Activated CD4-positive, alpha-beta memory T cell treated with anti-CD3 and anti-CD28 coated beads for 36 hours (primary cell): ENCODE data around the gene OR3A2. TPM values are rescaled to one million over a fixed set of nuclear protein-coding genes. Genes with fewer than 3 reads are reported as not detected.
"Not testable (repeated sequence)": the region's sequence is repeated elsewhere in the genome, so short reads cannot be mapped to it uniquely, and the experiment has no call there.

ENCODE experiments used
- CTCF ChIA-PET: fragments of 350-600 bp; sonication (Branson Sonifier 250); formaldehyde crosslinking; loops from one replicate; lab custom pipeline; 2021; ENCODE audit warnings: antibody characterized with exemption, inconsistent platforms; lab: Charles Lee
- POLR2A ChIA-PET: fragments of 350-600 bp; sonication (Branson Sonifier 250); formaldehyde crosslinking; loops from one replicate; lab custom pipeline; 2021; ENCODE audit warnings: antibody characterized with exemption; lab: Charles Lee
- DNase-seq: peaks from one replicate; pipeline ENCODE4 v3.0.0-alpha.2; 2020
- H3K27ac Mint-ChIP-seq: one replicate; pipeline ENCODE4 v1.8.0; 2021; ENCODE audit warnings: mixed read lengths
- H3K27me3 Mint-ChIP-seq: one replicate; pipeline ENCODE4 v1.8.0; 2021; ENCODE audit warnings: mixed read lengths
- H3K36me3 Mint-ChIP-seq: one replicate; pipeline ENCODE4 v1.8.0; 2021; ENCODE audit warnings: mixed read lengths
- H3K4me1 Mint-ChIP-seq: one replicate; pipeline ENCODE4 v1.8.0; 2021; ENCODE audit warnings: low read depth, mixed read lengths
- H3K4me3 Mint-ChIP-seq: one replicate; pipeline ENCODE4 v1.8.0; 2021; ENCODE audit warnings: mild to moderate bottlenecking, mixed read lengths
- H3K9me3 Mint-ChIP-seq: one replicate; pipeline ENCODE4 v1.8.0; 2021; ENCODE audit warnings: mixed read lengths
- intact Hi-C: fragments of 100-400 bp; cut with micrococcal nuclease; formaldehyde crosslinking; loops from one replicate; pipeline ENCODE4 v1.15.1; 2023
- total RNA-seq, 2 experiments: library from RNA; stranded (reverse); gene quantifications; one replicate each; pipeline ENCODE4 v1.2.3, GENCODE V29; 2021

The OR3A2 gene
- 1 to 10 TPM; 2.4 to 2.7 TPM for total RNA-seq

DNA sequence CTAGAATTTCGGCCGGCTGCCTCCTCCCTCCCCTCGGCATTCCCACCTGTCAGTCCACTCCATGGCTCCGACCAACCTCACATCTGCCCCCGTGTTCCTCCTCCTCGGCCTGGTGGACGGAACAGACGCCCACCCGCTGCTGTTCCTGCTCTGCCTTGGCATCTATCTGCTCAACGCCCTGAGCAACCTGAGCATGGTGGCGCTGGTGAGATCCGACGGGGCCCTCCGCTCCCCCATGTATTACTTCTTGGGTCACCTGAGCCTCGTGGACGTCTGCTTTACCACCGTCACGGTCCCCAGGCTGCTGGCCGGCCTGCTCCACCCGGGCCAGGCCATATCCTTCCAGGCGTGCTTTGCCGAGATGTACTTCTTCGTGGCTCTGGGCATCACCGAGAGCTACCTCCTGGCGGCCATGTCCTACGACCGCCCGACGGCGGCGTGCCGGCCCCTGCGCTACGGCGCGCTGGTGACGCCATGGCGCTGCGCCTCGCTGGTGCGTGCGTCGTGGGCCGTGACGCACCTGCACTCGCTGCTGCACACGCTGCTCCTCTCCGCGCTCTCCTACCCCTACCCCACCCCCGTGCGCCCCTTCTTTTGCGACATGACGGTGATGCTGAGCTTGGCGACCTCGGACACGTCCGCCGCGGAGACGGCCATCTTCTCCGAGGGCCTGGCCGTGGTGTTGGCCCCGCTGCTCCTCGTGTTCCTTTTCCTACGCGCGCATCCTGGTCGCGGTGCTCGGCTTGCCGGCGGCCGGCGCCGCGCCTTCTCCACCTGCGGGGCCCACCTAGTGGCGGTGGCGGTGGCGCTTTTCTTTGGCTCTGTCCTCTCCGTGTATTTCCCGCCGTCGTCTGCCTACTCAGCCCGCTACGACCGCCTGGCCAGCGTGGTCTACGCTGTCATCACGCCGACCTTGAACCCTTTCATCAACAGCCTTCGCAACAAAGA, at the start of gene OR3A2:
OR3A2 (minus strand) TSS at position 440 of the 948 bp plus-strand sequence.
- POLR2A ChIA-PET, result no interaction called here
- DNase-seq, result peak; percentile 59
- Mint-ChIP-seq H3K4me3 (peak within 1 kb of the TSS; percentile 74), H3K4me1 (no peaks in the 10 kb centered on the region), H3K27ac (peak within 1 kb of the TSS; percentile 16), H3K36me3 (no peaks in the 10 kb centered on the region), H3K9me3 (no peaks in the 10 kb centered on the region), H3K27me3 (peaks cover 11% of the 10 kb centered on the region)
- CTCF ChIA-PET, result no interaction called here
- intact Hi-C loops, result no loop called here

GRCh38 chr17:3433741-3434140, 47.6 kb upstream of the OR3A2 start, which contains the start of gene OR1E2:
OR1E2 (minus strand) TSS chr17:3433841; CDS start chr17:3433841, 0 bp downstream.
- POLR2A ChIA-PET, result no interaction called here
- DNase-seq, result no peak
- peaks cover 2% of the 10 kb centered on the region for H3K9me3 Mint-ChIP-seq
- H3K36me3 Mint-ChIP-seq, result no peaks in the 10 kb centered on the region
- intact Hi-C loops, result no loop called here
- no peaks in the 10 kb centered on the region for H3K4me1 Mint-ChIP-seq
- no peak within 1 kb of the TSS for H3K27ac Mint-ChIP-seq
- peaks cover 9% of the 10 kb centered on the region for H3K27me3 Mint-ChIP-seq
- H3K4me3 Mint-ChIP-seq, result no peak within 1 kb of the TSS
- CTCF ChIA-PET, result no interaction called here

- H3K9me3 Mint-ChIP-seq, H3K4me3 Mint-ChIP-seq, H3K36me3 Mint-ChIP-seq, H3K27ac Mint-ChIP-seq, CTCF ChIA-PET, intact Hi-C loops, H3K27me3 Mint-ChIP-seq, POLR2A ChIA-PET, H3K4me1 Mint-ChIP-seq: not testable (repeated sequence)
- peak; percentile 34 for DNase-seq
Observed at GRCh38 chr17:3433215-3433614, 47.1 kb upstream of the OR3A2 start.

DNA sequence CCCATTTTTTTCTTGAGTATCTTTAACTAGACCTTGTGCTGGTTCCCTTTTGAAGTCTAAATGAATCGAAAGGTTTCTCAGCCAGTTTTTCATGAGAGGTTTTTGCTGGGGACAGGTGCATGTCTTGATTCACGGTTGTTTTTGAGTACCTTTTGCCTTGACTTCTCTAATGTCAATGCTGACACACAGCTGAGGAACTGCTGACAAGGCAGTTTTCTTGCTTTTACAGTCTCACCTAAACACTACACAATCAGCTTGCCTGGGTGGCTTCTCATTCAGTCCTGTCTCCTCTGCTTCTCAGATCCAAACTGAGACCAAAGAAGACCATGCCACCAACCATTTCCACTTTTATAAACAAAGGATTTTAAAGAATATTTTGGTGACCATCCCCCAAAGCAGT, 32.1 kb upstream of the OR3A2 start:
- POLR2A ChIA-PET, result no interaction called here
- intact Hi-C loops, result no loop called here
- CTCF ChIA-PET, result no interaction called here
- Mint-ChIP-seq H3K4me3 (no peak overlapping the region), H3K4me1 (no peaks in the 10 kb centered on the region), H3K36me3 (no peaks in the 10 kb centered on the region), H3K9me3 (no peaks in the 10 kb centered on the region), H3K27me3 (peaks cover 9% of the 10 kb centered on the region), H3K27ac (no peak overlapping the region)
- DNase-seq, result no peak

- ChIA-PET CTCF (no interaction called here), POLR2A (no interaction called here)
- no peaks in the 10 kb centered on the region for H3K9me3 Mint-ChIP-seq
- peaks cover 14% of the 10 kb centered on the region for H3K27me3 Mint-ChIP-seq
- no peak overlapping the region for H3K4me3 Mint-ChIP-seq
- intact Hi-C loops, result no loop called here
- DNase-seq, result no peak
- no peaks in the 10 kb centered on the region for H3K4me1 Mint-ChIP-seq
- H3K27ac Mint-ChIP-seq, result no peak overlapping the region
- H3K36me3 Mint-ChIP-seq, result no peaks in the 10 kb centered on the region
Observed at GRCh38 chr17:3415610-3416009, 29.5 kb upstream of the OR3A2 start.

- H3K27ac Mint-ChIP-seq, H3K36me3 Mint-ChIP-seq, CTCF ChIA-PET, H3K9me3 Mint-ChIP-seq, POLR2A ChIA-PET, intact Hi-C loops, H3K4me1 Mint-ChIP-seq, H3K4me3 Mint-ChIP-seq, DNase-seq: not testable (repeated sequence)
- peaks cover 27% of the 10 kb centered on the region for H3K27me3 Mint-ChIP-seq
Observed at GRCh38 chr17:3412216-3412615, 26.1 kb upstream of the OR3A2 start.

- intact Hi-C loops, result no loop called here
- DNase-seq, result no peak
- H3K4me1 Mint-ChIP-seq, result no peaks in the 10 kb centered on the region
- peaks cover 31% of the 10 kb centered on the region for H3K27me3 Mint-ChIP-seq
- H3K36me3 Mint-ChIP-seq, result peaks cover 8% of the 10 kb centered on the region
- H3K9me3 Mint-ChIP-seq, result peaks cover 13% of the 10 kb centered on the region
- ChIA-PET POLR2A (no interaction called here), CTCF (no interaction called here)
- no peak within 1 kb of the TSS for H3K27ac Mint-ChIP-seq
- no peak within 1 kb of the TSS for H3K4me3 Mint-ChIP-seq
Observed at GRCh38 chr17:3411070-3411469, 25.0 kb upstream of the OR3A2 start, which contains the start of gene OR3A3. OR3A3 (plus strand) TSS chr17:3411370.

GRCh38 chr17:3403856-3404255, 17.7 kb upstream of the OR3A2 start:
- Mint-ChIP-seq H3K9me3 (peaks cover 13% of the 10 kb centered on the region), H3K27me3 (peaks cover 13% of the 10 kb centered on the region)
- DNase-seq, CTCF ChIA-PET, H3K4me1 Mint-ChIP-seq, H3K36me3 Mint-ChIP-seq, H3K27ac Mint-ChIP-seq, H3K4me3 Mint-ChIP-seq, POLR2A ChIA-PET, intact Hi-C loops: not testable (repeated sequence)

DNA sequence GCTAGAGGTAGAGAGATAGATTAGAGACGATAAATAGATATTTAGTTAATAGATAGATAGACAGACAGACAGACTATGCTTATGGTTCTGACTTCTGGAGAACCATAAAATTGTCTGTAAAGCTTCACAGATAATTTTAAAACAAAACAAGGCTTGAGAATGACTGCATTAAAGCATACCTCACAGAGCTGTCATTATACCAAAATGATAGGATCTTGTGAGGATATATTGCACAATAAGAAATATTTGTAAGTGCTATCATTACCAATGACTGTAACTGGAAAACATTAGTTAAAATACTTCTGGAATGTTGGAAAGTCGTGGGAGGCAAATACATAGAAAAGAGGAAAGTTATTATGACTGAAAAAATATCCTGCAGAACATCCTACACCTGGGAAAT, 15.7 kb upstream of the OR3A2 start:
- Mint-ChIP-seq H3K4me1 (no peaks in the 10 kb centered on the region), H3K27ac (no peak overlapping the region), H3K4me3 (no peak overlapping the region), H3K9me3 (peaks cover 3% of the 10 kb centered on the region), H3K36me3 (no peaks in the 10 kb centered on the region), H3K27me3 (peaks cover 6% of the 10 kb centered on the region)
- ChIA-PET CTCF (no interaction called here), POLR2A (no interaction called here)
- intact Hi-C loops, result no loop called here
- DNase-seq, result no peak

- H3K4me3 Mint-ChIP-seq, result no peak overlapping the region
- DNase-seq, result no peak
- H3K4me1 Mint-ChIP-seq, result no peaks in the 10 kb centered on the region
- ChIA-PET POLR2A (no interaction called here), CTCF (no interaction called here)
- H3K9me3 Mint-ChIP-seq, result no peaks in the 10 kb centered on the region
- no peak overlapping the region for H3K27ac Mint-ChIP-seq
- intact Hi-C loops, result no loop called here
- no peaks in the 10 kb centered on the region for H3K36me3 Mint-ChIP-seq
- peaks cover 7% of the 10 kb centered on the region for H3K27me3 Mint-ChIP-seq
Observed at GRCh38 chr17:3400055-3400454, 13.9 kb upstream of the OR3A2 start.

- H3K27me3 Mint-ChIP-seq, result peaks cover 11% of the 10 kb centered on the region
- H3K9me3 Mint-ChIP-seq, result no peaks in the 10 kb centered on the region
- no peaks in the 10 kb centered on the region for H3K36me3 Mint-ChIP-seq
- DNase-seq, result no peak
- intact Hi-C loops, result no loop called here
- ChIA-PET POLR2A (no interaction called here), CTCF (no interaction called here)
- no peaks in the 10 kb centered on the region for H3K4me1 Mint-ChIP-seq
- H3K4me3 Mint-ChIP-seq, result no peak within 1 kb of the TSS
- H3K27ac Mint-ChIP-seq, result no peak within 1 kb of the TSS
Observed at GRCh38 chr17:3398310-3398709, 12.2 kb upstream of the OR3A2 start, which contains the start of gene OR1E1. OR1E1 (minus strand) TSS chr17:3398410; CDS start chr17:3398410, 0 bp downstream.

- peaks cover 11% of the 10 kb centered on the region for H3K27me3 Mint-ChIP-seq
- CTCF ChIA-PET, H3K4me1 Mint-ChIP-seq, DNase-seq, H3K36me3 Mint-ChIP-seq, intact Hi-C loops, POLR2A ChIA-PET, H3K4me3 Mint-ChIP-seq, H3K9me3 Mint-ChIP-seq, H3K27ac Mint-ChIP-seq: not testable (repeated sequence)
Observed at GRCh38 chr17:3397801-3398200, 11.7 kb upstream of the OR3A2 start.
